ENCODE data around the gene PLEK2.

- no peak for TF ChIP-seq CTCF (IDR thresholded peaks at IDR 0.05; ENCODE audit: poor library complexity, severe bottlenecking)
- no peak for TF ChIP-seq EZH2 (IDR thresholded peaks at IDR 0.05; ENCODE audit: borderline replicate concordance, insufficient read depth, low read length, poor library complexity, severe bottlenecking)
- no peak for TF ChIP-seq RAD21 (conservative IDR thresholded peaks at IDR 0.05)
- no peak for TF ChIP-seq POLR2AphosphoS5 (IDR thresholded peaks at IDR 0.05)
- no peak for TF ChIP-seq REST (IDR thresholded peaks at IDR 0.05; ENCODE audit: borderline replicate concordance)
- no peak for TF ChIP-seq EP300 (conservative IDR thresholded peaks at IDR 0.05; ENCODE audit: poor library complexity, severe bottlenecking)
- no peak for TF ChIP-seq MXI1 (conservative IDR thresholded peaks at IDR 0.05; ENCODE audit: poor library complexity, severe bottlenecking)
- no peak for TF ChIP-seq SMC3 (conservative IDR thresholded peaks at IDR 0.05; ENCODE audit: poor library complexity)
Observed at GRCh38 chr14:67372833-67373232, 39.1 kb downstream of the PLEK2 start.
